ENCODE data around the gene SZRD1. TPM values are rescaled to one million over a fixed set of nuclear protein-coding genes. Genes with fewer than 3 reads are reported as not detected.

Gene SZRD1
- total and polyA plus RNA-seq, 2 donors (not counting 1 experiment from before 2014, with no cell fraction given): 92.4 to 110 TPM

GRCh38 chr1:16438924-16439323 is 71.9 kb downstream of the SZRD1 start:
- intact Hi-C loops (cut with micrococcal nuclease): no loop called here
- no peak overlapping the region for H3K4me3 ChIP-seq (ENCODE audit: control extremely low read depth in 1 of 5, extremely low read depth in 1 of 5, insufficient read depth in 1 of 5, low read depth in 2 of 5, low read length in 4 of 5)
- ChIA-PET CTCF (interaction anchor here (0.7 to 2.6 kb wide), 7 partner anchors 11 to 76 kb away, joined by 3 to 17 read pairs (median 5); no protein-coding TSS in a partner anchor), POLR2A (no interaction called here)
- no CpG with 5 or more reads among the region's 2 CpGs for WGBS (ENCODE audit: insufficient coverage)
- H3K79me2 ChIP-seq (ENCODE audit: control insufficient read depth, insufficient read depth, low read length): peaks cover 35% of the 10 kb centered on the region
- no peak overlapping the region for H3K27ac ChIP-seq (ENCODE audit: low read length in 2 of 2)
- H3K4me2 ChIP-seq (replicated peaks; ENCODE audit: low read depth, low read length, poor library complexity, severe bottlenecking): no peak overlapping the region
- H3K9me3 Mint-ChIP-seq (ENCODE audit: insufficient read depth): no peaks in the 10 kb centered on the region
- H3K9ac ChIP-seq (ENCODE audit: low read length): no peak overlapping the region
- H3K27me3 Mint-ChIP-seq: no peaks in the 10 kb centered on the region
- peak overlapping the region; percentile 40 for H3K4me3 Mint-ChIP-seq
- H3K27me3 ChIP-seq (replicated peaks in 1 of 4; ENCODE audit: control extremely low read depth in 1 of 4, control insufficient read depth in 3 of 4, insufficient read depth in 4 of 4, low read length in 3 of 4): no peaks in the 10 kb centered on the region
- no peak for TF ChIP-seq EZH2 (IDR thresholded peaks at IDR 0.05; ENCODE audit: borderline replicate concordance, insufficient read depth, low read depth, low read length, poor library complexity, severe bottlenecking)
- TF ChIP-seq CTCF (IDR thresholded peaks at IDR 0.05): no peak
- peaks cover 28% of the 10 kb centered on the region for H4K20me1 ChIP-seq (ENCODE audit: control insufficient read depth, insufficient read depth, low read length, poor library complexity, severe bottlenecking)
- no peak overlapping the region for H3K27ac Mint-ChIP-seq
- ATAC-seq (ENCODE audit: low read depth) (no peak), DNase-seq (no peak)
- H3K36me3 ChIP-seq (replicated peaks in 1 of 2; ENCODE audit: control extremely low read depth in 1 of 2, control insufficient read depth in 1 of 2, extremely low read depth in 1 of 2, insufficient read depth in 2 of 2, low read length in 1 of 2): peaks cover 0 to 15% of the 10 kb centered on the region in 2 experiments
- peaks cover 0 to 3% (median 0%) of the 10 kb centered on the region in 3 donors for H3K9me3 ChIP-seq (ENCODE audit: control extremely low read depth in 1 of 3, control insufficient read depth in 2 of 3, insufficient read depth in 1 of 3, low read length in 2 of 3)
- no peak overlapping the region for H2AFZ ChIP-seq (ENCODE audit: insufficient read depth, low read depth, low read length, poor library complexity, severe bottlenecking)
- H3K4me1 Mint-ChIP-seq: peaks cover 27% of the 10 kb centered on the region
- peaks cover 16 to 29% of the 10 kb centered on the region in 2 donors for H3K4me1 ChIP-seq (ENCODE audit: control insufficient read depth in 2 of 2, insufficient read depth in 2 of 2, low read length in 2 of 2)

GRCh38 chr1:16440131-16440469 is 73.1 kb downstream of the SZRD1 start:
- DNase-seq: no peak
- Histone ChIP-seq H4K20me1 (ENCODE audit: control insufficient read depth, insufficient read depth, low read length, poor library complexity, severe bottlenecking) (peaks cover 34% of the 10 kb centered on the region), H3K4me2 (replicated peaks; ENCODE audit: low read depth, low read length, poor library complexity, severe bottlenecking) (peak overlapping the region; percentile 96), H3K79me2 (ENCODE audit: control insufficient read depth, insufficient read depth, low read length) (peaks cover 47% of the 10 kb centered on the region), H3K9me3 (ENCODE audit: control extremely low read depth in 1 of 3, control insufficient read depth in 2 of 3, insufficient read depth in 1 of 3, low read length in 2 of 3) (peaks cover 0 to 3% (median 0%) of the 10 kb centered on the region in 3 donors), H3K9ac (ENCODE audit: low read length) (peak overlapping the region; percentile 95), H2AFZ (ENCODE audit: insufficient read depth, low read depth, low read length, poor library complexity, severe bottlenecking) (peak overlapping the region; percentile 70), H3K4me3 (ENCODE audit: control extremely low read depth in 1 of 5, extremely low read depth in 1 of 5, insufficient read depth in 1 of 5, low read depth in 2 of 5, low read length in 4 of 5) (peak overlapping the region in 4 of 5 experiments; percentile 84 to 100 (median 98)), H3K27ac (ENCODE audit: low read length in 2 of 2) (peak overlapping the region; percentile 50 to 97), H3K4me1 (ENCODE audit: control insufficient read depth in 2 of 2, insufficient read depth in 2 of 2, low read length in 2 of 2) (peaks cover 16 to 29% of the 10 kb centered on the region in 2 donors), H3K27me3 (replicated peaks in 1 of 4; ENCODE audit: control extremely low read depth in 1 of 4, control insufficient read depth in 3 of 4, insufficient read depth in 4 of 4, low read length in 3 of 4) (no peaks in the 10 kb centered on the region), H3K36me3 (replicated peaks in 1 of 2; ENCODE audit: control extremely low read depth in 1 of 2, control insufficient read depth in 1 of 2, extremely low read depth in 1 of 2, insufficient read depth in 2 of 2, low read length in 1 of 2) (peaks cover 0 to 25% of the 10 kb centered on the region in 2 experiments)
- ATAC-seq (ENCODE audit: low read depth): peak; percentile 16
- Mint-ChIP-seq H3K9me3 (ENCODE audit: insufficient read depth) (no peaks in the 10 kb centered on the region), H3K4me3 (peak overlapping the region; percentile 93), H3K27ac (peak overlapping the region; percentile 91), H3K4me1 (peaks cover 28% of the 10 kb centered on the region), H3K27me3 (no peaks in the 10 kb centered on the region)
- 49% methylated on average over 6 of the region's 7 CpGs for WGBS (ENCODE audit: insufficient coverage)
- TF ChIP-seq EZH2 (IDR thresholded peaks at IDR 0.05; ENCODE audit: borderline replicate concordance, insufficient read depth, low read depth, low read length, poor library complexity, severe bottlenecking) (no peak), CTCF (IDR thresholded peaks at IDR 0.05) (no peak)
- CTCF ChIA-PET: interaction anchor here (0.6 to 2.6 kb wide), 18 partner anchors 8 to 557 kb away, joined by 3 to 17 read pairs (median 4); partner anchors contain the start of genes FBXO42 and NBPF1
- intact Hi-C loops (cut with micrococcal nuclease): loop anchor here (1.0 to 10.0 kb wide), 7 partner anchors 19 to 915 kb away; partner anchors contain the start of genes CASP9, CPLANE2, DNAJC16 and FBXO42
- POLR2A ChIA-PET: interaction anchor here (0.8 to 2.4 kb wide), 8 partner anchors 11 to 511 kb away, joined by 3 to 10 read pairs (median 4); partner anchors contain the start of gene SZRD1

Data from B cell (primary cell).